ENCODE measurements around the gene NUDCD3.

GRCh38 chr7:44451123-44451522, 39.3 kb downstream of the NUDCD3 start:
- TF ChIP-seq CTCF (IDR thresholded peaks at IDR 0.05; ENCODE audit: low read depth, low read length, missing input control): no peak
- no peak for TF ChIP-seq FOXA1 (IDR thresholded peaks at IDR 0.05)
- no peak for TF ChIP-seq JUND (IDR thresholded peaks at IDR 0.05)
- no peak for TF ChIP-seq MAX (IDR thresholded peaks at IDR 0.05)
- TF ChIP-seq REST (IDR thresholded peaks at IDR 0.05): no peak
- TF ChIP-seq TAF1 (conservative IDR thresholded peaks at IDR 0.05): no peak
- TF ChIP-seq RAD21 (IDR thresholded peaks at IDR 0.05): no peak
- TF ChIP-seq ATF3 (IDR thresholded peaks at IDR 0.05): no peak
- TF ChIP-seq GABPA (IDR thresholded peaks at IDR 0.05 in 1 of 2, conservative IDR thresholded peaks at IDR 0.05 in 1 of 2): no peak

Data from liver (tissue), 3 donors.